Superior temporal gyrus (tissue), 1 donor: ENCODE data around the gene ALDOA.
A peak's percentile ranks its signal among the peaks of the same experiment; 100 is the strongest.

Experiments used
- DNase-seq: peaks from one replicate; pipeline ENCODE4 v3.0.0-alpha.2; 2016; ENCODE audit errors: extremely low spot score

ALDOA gene

DNA sequence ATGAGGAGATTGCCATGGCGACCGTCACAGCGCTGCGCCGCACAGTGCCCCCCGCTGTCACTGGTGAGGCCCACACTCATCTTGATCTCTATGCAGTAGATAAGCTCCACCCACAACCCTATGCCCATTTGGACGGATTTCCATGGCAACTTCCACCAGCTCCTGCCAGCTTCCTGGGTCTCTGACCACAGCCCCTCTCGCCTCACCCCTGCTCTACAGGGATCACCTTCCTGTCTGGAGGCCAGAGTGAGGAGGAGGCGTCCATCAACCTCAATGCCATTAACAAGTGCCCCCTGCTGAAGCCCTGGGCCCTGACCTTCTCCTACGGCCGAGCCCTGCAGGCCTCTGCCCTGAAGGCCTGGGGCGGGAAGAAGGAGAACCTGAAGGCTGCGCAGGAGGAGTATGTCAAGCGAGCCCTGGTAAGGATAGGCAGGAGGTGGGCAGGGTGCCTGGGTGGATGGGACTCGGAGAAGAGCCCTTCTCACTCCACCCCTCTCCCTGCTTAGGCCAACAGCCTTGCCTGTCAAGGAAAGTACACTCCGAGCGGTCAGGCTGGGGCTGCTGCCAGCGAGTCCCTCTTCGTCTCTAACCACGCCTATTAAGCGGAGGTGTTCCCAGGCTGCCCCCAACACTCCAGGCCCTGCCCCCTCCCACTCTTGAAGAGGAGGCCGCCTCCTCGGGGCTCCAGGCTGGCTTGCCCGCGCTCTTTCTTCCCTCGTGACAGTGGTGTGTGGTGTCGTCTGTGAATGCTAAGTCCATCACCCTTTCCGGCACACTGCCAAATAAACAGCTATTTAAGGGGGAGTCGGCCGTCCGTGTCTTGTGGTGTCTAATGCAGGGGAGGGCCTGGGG, 4.3 kb downstream of the ALDOA start:
- no peak for DNase-seq

DNA sequence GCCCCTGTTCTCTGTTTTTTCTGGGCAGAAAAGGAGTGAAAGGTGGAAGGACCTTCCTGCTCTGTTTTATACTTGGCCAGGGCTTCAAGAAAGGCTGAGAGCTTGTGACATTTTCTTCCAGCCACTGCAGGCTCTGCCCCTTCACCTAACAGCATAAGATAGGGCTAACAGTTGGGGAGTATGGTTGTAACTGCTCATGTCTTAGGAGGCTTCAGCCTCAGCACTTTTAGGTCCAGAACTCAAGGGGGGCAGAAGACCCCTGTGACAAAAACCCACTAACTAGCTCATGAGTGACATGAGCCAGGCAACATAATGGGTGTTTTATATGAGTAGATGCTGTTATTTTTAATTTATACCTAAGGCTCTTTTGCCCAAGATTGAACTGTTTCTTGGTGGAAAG, 4.9 kb downstream of the ALDOA start:
- no peak for DNase-seq

DNA sequence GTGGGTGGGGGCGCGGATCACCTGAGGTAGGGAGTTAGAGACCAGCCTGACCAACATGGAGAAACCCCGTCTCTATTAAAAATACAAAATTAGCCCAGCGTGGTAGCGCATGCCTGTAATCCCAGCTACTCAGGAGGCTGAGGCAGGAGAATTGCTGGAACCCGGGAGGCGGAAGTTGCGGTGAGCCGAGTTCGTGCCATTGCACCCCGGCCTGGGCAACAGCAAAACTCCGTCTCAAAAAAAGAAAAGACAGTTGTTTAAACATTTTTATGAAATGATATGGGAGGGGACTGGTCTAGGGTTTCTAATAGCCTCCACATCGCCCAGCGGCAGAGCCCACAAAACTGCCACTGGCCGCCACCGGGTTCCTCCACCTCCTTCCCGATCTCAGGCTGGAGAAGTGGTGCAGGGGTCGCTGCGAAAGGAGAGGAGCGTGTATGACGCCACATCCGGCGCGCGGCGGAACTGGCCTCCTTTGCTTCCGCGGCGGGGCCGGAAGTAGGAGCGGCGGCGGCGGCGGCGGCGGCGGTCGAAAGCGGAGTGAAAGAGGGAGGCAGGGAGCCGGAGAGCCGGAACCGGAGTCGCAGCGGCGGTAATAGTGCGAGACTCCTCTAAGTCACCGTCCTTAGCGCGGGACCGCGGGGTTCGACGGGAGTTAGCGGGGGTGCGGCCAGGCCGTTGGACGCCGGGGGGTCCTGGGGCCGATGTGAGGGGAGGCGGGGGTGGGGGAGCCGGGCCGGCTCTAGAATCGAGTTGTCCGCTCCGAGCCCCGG, 10.1 kb downstream of the ALDOA start, which contains the start of gene PPP4C:
PPP4C (plus strand) TSS at position 492 of the 773 bp plus-strand sequence. CDS start 384 bp downstream, outside the sequence.
- DNase-seq = peak; percentile 91

- DNase-seq = no peak
Observed at GRCh38 chr16:30076276-30076791, 10.8 kb downstream of the ALDOA start.

- no peak for DNase-seq
Observed at GRCh38 chr16:30077656-30078055, 12.1 kb downstream of the ALDOA start.

- no peak for DNase-seq
Observed at GRCh38 chr16:30078744-30079143, 13.2 kb downstream of the ALDOA start.

- no peak for DNase-seq
Observed at GRCh38 chr16:30079480-30079879, 13.9 kb downstream of the ALDOA start.

DNA sequence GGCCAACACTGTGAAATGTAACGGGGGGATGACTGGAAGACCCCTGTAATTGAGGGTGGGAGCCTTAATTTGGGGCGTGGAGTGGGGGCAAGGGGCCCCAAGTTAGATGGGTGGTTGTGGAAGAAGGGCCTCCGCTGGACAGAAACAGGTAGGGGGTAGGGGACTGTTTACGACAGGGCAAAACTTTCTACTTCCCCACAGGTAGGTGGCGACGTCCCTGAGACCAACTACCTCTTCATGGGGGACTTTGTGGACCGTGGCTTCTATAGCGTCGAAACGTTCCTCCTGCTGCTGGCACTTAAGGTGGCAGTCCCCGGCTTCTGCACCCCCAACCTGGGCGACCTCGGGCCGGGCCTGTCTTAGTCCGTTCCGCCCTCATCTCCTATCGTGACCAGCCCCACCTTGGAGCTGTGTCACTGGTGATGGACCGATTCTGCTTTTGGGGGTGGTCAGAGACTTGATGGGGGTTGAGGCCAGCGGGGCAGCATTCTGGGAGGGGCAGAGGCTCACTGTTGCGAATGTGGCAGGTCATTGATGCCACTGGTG, 17.1 kb downstream of the ALDOA start:
- no peak for DNase-seq

GRCh38 chr16:30083216-30084055, 17.9 kb downstream of the ALDOA start:
- no peak for DNase-seq

GRCh38 chr16:30084096-30084815, 18.7 kb downstream of the ALDOA start:
- DNase-seq = no peak

GRCh38 chr16:30084816-30085159, 19.2 kb downstream of the ALDOA start:
- no peak for DNase-seq

GRCh38 chr16:30085247-30085646, 19.7 kb downstream of the ALDOA start:
- peak; percentile 52 for DNase-seq

DNA sequence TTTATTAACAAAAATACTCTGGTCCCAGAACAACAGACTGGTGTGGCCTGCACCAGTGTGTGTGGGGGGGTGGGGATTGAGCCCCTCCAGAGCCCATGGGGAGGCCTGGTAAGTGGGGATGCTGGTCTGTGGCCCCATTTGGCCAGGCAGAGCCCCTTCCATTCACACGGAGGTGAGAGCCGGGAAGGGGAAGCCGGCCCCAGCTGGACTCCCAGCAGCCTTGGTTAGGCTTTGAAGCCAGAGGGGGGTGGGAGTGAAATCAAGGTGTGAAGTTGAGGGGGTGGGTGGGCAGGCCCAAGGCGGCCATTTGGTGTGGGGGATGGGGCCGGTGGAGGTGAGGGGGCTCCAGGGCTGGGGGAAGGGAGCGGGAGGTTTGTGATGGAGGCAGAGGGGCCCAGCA, 20.3 kb downstream of the ALDOA start:
- no peak for DNase-seq

DNA sequence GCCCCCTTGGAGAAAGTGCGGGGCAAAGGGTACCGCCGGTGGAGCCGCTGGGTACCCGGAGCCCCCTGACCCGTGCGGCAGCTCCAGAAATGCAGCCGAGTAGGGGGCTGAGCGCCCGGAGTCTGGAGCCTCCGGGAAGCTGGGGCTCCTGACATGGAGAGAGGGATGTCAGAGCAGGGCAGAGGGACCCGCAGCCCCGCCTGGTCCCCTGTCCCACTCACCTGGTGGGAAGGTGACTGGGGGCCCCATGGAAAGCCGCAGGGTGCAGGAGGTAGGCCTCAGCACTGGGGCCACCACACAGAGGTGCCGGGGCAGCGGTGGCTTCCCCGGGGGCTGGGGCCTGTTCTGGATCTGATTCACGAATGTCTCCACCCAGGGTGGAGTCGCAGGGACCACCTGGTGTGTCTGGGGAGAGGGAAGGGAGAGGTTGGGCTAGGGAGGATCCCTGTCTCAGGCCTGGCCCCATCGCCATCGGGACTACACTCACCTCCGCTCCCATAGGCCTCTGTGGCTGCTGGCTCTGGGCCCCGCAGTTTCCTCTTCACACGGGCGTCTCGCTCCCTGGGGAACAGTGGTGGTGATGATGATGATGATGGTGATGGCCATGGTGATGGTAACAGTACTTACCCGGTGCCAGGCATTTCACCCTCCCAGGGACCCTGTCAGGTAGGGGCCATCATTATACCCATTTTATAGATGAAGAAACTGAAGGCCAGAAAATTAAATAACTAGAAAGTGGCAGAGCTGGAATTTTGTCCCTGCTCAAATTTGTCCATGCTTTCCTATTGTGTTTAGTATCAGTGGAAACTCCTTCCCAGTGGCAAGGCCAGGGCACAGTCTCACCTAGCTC, 21.0 kb downstream of the ALDOA start:
- DNase-seq = no peak

DNA sequence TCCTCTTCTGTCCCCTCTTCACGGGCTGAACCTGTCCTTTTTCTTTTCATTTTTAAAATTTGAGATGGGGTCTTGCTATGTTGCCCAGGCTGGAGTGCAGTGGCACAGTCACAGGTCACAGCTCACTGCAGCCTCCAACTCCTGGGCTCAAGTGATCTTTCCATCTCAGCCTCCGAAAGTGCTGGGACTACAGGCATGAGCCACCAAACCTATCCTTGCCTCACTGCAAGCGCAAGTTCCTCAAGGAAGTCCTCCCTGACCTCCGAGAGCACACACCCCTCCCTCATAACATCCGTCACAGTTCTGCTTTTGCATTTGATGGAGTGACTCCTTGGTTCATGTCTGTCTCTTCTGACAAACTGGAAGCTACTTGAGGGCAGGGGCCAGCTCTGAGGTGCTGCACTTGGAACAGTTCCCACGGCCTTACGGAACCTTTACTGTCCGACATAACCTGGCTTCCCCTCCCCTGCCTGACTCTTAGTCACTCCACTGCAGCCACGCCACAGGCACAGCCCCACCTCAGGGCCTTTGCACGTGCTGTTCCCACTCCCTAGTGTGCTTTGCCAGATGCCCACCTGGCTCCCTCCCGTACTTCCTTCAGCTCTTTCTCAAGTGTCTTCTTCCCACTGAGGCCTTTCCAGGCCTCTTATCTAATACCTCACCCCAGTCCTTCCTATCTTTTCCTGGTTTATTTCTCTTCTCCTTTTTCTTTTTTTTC, 21.8 kb downstream of the ALDOA start:
- DNase-seq = no peak

- DNase-seq = no peak
Observed at GRCh38 chr16:30088237-30088831, 22.8 kb downstream of the ALDOA start.

DNA sequence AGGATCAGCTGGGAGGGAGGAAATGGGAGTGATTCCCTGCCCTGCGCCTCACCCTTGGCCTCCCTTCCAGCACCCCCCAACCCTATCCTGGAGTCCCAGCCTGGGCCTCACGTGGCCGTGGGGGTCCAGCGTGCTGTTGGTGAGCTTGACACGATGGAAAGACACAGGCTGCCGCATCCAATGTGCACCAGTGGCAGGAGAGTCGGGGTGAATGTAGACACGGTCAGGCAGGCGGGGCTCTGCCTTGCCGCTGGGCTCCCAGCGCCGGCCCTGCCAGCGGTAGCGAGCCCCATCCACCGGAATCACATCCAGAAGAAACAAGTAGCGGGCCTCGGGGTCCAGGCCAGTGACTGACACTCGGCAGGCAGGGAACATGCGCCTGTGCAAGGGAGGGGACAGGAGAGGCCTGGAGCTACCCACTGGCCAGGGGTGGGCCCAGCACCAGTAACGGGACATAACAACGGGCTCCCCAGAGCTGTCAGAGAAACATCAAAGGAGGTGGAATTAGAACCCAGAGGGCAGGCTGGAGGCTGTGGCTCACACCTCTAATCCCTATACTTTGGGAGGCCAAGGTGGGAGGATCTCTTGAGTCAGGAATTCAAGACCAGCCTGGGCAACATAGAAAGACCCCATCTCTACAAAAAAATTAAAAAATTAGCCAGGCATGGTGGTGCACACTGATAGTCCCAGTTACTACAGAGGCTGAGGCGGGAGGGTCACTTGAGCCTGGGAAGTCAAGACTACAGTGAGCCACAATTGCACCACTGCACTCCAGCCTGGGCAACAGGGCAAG, 23.5 kb downstream of the ALDOA start:
- DNase-seq = no peak
